ENCODE measurements around the gene PRR14L. TPM values are rescaled to one million over a fixed set of nuclear protein-coding genes. Genes with fewer than 3 reads are reported as not detected.

The PRR14L gene
- total and polyA plus RNA-seq, 2 donors (not counting 3 experiments of a cell fraction or from before 2014, with no cell fraction given) = 13.1 to 53.8 TPM

- peaks cover 20% of the 10 kb centered on the region for H3K4me1 ChIP-seq (ENCODE audit: control insufficient read depth, extremely low read depth, insufficient read depth, low read length)
- no peaks in the 10 kb centered on the region for H4K20me1 ChIP-seq (replicated peaks; ENCODE audit: control insufficient read depth, extremely low read depth, insufficient read depth, low read length)
- no peak overlapping the region for H3K27ac ChIP-seq (ENCODE audit: insufficient read depth, low read depth, low read length)
- dilution Hi-C loops (cut with MboI; ENCODE audit: extremely low pct_ligation_motif_present, low sequenced_read_pairs) (no loop called here), intact Hi-C loops (cut with micrococcal nuclease) (no loop called here)
- H3K79me2 ChIP-seq (ENCODE audit: control insufficient read depth, insufficient read depth, low read length) = peaks cover 62% of the 10 kb centered on the region
- H3K27me3 ChIP-seq (ENCODE audit: control insufficient read depth in 2 of 2, insufficient read depth in 2 of 2, low read length in 2 of 2) = no peaks in the 10 kb centered on the region
- CTCF ChIA-PET = interaction anchor here (1.7 kb wide), 1 partner anchor 223 kb away, joined by 3 read pairs; no protein-coding TSS in a partner anchor
- no peak overlapping the region for H3K4me2 ChIP-seq (ENCODE audit: insufficient read depth, low read length)
- no peak overlapping the region for H2AFZ ChIP-seq (ENCODE audit: low read depth, low read length)
- no peaks in the 10 kb centered on the region for H3K9me1 ChIP-seq (replicated peaks; ENCODE audit: control insufficient read depth, extremely low read depth, insufficient read depth, low read length)
- H3K9ac ChIP-seq (replicated peaks; ENCODE audit: extremely low read depth, insufficient read depth, low read length) = no peak overlapping the region
- no TSS peak for BruUV-seq (replicated peaks)
- DNase-seq (ENCODE audit: low read depth, low spot score) (no peak), FAIRE-seq (no peak)
- TF ChIP-seq POLR2AphosphoS5 (IDR thresholded peaks at IDR 0.05; ENCODE audit: insufficient read depth, low read depth, low read length) (no peak), GATA2 (IDR thresholded peaks at IDR 0.05; ENCODE audit: insufficient read depth, insufficient read length, low read depth, low read length) (no peak), CTCF (IDR thresholded peaks at IDR 0.05; ENCODE audit: extremely low read depth in 1 of 2, insufficient read depth in 1 of 2, low read depth in 1 of 2, low read length in 2 of 2) (no peak), FOS (IDR thresholded peaks at IDR 0.05; ENCODE audit: borderline replicate concordance, insufficient read depth, low read length) (no peak), EZH2 (IDR thresholded peaks at IDR 0.05; ENCODE audit: borderline replicate concordance, low read depth, low read length, severe bottlenecking) (no peak), MYC (IDR thresholded peaks at IDR 0.05; ENCODE audit: low read depth, low read length) (no peak)
- H3K9me3 ChIP-seq (replicated peaks; ENCODE audit: control insufficient read depth, insufficient read depth, low read length) = no peaks in the 10 kb centered on the region
- peaks cover 0 to 5% of the 10 kb centered on the region in 2 experiments for H3K36me3 ChIP-seq (ENCODE audit: control insufficient read depth in 2 of 2, extremely low read depth in 1 of 2, insufficient read depth in 2 of 2, low read length in 2 of 2)
- POLR2A ChIA-PET = no interaction called here
- H3K4me3 ChIP-seq (replicated peaks in 1 of 3; ENCODE audit: insufficient read depth in 1 of 3, low read depth in 1 of 3, low read length in 3 of 3) = no peak overlapping the region
These were observed 2.5 kb downstream of the PRR14L start for GRCh38 chr22:31747441-31747840.

Measured in endothelial cell of umbilical vein (primary cell).